ENCODE measurements around the gene DZIP3.

DNA sequence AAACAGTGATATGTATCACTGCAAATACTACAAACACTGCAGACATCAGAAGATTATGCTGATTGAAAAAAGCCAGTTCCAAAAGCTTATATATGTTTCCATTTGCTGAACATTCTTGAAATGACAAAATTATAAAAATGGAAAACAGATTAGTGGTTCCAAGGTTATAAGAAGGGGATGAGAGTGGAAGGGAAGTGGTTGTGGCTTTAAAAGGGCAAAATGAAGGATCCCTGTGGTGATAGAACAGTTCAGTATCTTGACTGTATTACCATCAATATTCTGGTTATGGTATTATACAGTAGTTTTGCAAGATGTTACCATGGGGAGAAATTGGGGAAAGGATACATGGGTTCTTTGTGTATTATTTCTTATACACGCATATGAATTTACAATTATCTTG, 77.8 kb downstream of the DZIP3 start:
- TF ChIP-seq, protein P1, sequence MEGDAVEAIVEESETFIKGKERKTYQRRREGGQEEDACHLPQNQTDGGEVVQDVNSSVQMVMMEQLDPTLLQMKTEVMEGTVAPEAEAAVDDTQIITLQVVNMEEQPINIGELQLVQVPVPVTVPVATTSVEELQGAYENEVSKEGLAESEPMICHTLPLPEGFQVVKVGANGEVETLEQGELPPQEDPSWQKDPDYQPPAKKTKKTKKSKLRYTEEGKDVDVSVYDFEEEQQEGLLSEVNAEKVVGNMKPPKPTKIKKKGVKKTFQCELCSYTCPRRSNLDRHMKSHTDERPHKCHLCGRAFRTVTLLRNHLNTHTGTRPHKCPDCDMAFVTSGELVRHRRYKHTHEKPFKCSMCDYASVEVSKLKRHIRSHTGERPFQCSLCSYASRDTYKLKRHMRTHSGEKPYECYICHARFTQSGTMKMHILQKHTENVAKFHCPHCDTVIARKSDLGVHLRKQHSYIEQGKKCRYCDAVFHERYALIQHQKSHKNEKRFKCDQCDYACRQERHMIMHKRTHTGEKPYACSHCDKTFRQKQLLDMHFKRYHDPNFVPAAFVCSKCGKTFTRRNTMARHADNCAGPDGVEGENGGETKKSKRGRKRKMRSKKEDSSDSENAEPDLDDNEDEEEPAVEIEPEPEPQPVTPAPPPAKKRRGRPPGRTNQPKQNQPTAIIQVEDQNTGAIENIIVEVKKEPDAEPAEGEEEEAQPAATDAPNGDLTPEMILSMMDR (IDR thresholded peaks at IDR 0.05): no peak
- no peak for TF ChIP-seq POLR2A (IDR thresholded peaks at IDR 0.05)

Measured in right lobe of liver (tissue), 4 donors.